GM18498 (cell line): ENCODE results near the gene ZCCHC7.
A peak's percentile ranks its signal among the peaks of the same experiment; 100 is the strongest.
"Not testable (repeated sequence)": the region's sequence is repeated elsewhere in the genome, so short reads cannot be mapped to it uniquely, and the experiment has no call there.

ENCODE experiments used
- ATAC-seq: cut with Tn5 transposase; IDR thresholded peaks from one replicate; pipeline ENCODE4 v1.9.1; 2021; ENCODE audit warnings: mild to moderate bottlenecking, moderate library complexity; ENCODE audit not compliant: unreplicated experiment

Gene ZCCHC7

DNA sequence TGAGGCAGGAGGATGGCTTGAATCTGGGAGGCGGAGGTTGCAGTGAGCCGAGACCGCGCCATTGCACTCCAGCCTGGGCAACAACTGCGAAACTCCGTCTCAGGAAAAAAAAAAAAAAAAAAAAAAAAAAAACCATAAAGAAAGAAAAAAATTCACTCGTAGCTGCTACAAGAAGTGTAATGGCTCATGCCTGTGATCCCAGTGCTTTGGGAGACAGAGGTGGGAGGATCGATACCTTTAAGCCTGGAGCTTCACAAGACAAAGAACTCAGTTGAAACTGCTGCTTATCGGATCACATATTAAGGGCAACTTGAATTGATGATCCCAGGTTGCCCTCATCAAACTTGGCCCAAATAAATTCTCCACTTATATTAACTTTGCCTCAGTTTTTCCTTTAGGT is 1.0 kb upstream of the ZCCHC7 start:
- no peak for ATAC-seq

DNA sequence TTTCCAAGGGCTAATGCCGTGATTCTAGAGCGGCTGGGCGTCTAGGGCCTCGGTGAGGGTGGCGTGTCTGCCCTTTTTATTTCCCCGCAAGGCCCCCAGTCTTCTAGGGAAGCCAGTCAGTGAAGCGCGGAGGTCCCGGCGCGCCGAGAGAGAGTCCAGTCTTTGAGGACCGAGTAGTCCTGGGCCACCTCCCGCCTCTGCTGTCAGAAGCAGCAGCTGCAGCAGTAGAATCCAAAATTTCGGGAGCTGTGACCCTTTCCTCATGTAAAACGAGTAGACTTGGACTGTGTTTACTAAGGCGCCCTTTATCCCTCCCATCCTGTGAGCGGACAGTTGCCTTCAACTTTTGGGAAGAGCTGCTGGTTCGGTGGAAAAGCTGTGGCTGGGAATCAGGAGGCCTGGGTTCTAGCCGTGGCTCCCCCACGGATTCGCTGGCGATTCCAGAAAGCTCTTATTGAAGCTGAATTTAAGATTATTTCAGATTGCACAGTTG is 515 bp downstream of the ZCCHC7 start:
- peak; percentile 20 for ATAC-seq

DNA sequence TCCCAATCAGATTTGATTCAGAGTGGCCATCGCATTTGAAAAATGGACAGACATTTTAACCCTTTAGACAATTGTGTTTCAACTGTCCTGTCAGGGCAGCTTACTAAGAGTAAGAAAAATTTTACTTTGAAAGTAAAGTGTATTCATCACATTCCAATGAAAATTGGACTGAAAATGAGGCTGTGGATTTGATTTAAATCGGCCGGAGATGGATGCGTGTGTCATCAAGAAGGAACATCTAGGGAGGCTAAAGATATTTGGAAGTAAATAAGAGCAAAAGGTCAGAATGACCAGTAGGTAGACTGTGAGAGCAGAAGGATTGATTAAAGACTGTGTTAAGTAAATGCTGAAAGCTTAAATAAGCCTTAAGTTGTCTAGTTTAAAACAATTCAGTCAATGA is 1.5 kb downstream of the ZCCHC7 start:
- ATAC-seq, result no peak

DNA sequence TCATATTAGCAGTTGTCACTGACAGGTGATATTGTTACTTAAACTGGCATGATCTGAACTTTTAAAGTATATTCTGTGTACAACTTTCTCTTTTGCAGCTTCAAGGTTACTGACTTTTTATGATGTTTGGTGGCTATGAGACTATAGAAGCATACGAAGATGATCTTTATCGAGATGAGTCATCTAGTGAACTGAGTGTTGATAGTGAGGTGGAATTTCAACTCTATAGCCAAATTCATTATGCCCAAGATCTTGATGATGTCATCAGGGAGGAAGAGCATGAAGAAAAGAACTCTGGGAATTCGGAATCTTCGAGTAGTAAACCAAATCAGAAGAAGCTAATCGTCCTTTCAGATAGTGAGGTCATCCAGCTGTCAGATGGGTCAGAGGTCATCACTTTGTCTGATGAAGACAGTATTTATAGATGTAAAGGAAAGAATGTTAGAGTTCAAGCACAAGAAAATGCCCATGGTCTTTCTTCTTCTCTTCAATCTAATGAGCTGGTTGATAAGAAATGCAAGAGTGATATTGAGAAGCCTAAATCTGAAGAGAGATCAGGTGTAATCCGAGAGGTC is 5.9 kb downstream of the ZCCHC7 start:
- ATAC-seq, result no peak

DNA sequence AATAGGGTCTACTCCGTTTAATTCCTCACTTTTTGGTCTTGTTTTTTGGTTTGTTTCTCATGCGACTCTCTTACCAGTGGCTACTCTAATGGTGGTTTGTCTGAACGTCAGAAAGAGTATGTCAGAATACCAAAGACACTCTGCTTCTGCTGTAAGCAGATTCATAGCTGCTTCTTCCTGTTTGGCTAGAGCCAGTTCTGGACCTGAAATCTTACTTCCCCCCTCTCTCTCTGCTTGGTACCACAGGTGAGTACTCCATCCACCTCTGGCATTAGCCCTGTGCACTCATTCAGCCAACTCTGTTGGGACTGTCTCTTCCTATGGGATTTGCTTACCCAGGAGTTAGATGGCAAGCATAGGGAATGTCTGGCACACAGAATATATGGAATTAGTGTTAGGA is 6.6 kb downstream of the ZCCHC7 start:
- no peak for ATAC-seq

DNA sequence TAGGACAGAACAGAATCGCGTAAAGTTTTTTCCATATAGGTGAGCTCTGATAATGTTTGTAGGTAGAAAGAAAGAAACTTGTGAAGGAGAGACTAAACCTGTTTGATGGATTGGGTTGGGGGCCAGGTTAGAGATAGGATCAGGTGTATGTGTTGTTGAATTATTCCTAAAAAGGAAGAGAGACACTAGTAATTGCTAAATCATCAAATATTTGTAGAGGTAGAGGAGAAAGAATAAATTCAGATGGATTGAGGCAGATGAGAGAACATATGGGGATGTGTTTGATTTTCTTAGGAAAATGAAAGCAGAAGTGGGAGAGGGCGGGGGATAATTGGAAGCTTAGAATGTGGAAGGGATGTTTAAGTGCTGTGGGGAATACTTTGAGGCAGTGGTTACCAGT is 7.7 kb downstream of the ZCCHC7 start:
- ATAC-seq, result no peak

DNA sequence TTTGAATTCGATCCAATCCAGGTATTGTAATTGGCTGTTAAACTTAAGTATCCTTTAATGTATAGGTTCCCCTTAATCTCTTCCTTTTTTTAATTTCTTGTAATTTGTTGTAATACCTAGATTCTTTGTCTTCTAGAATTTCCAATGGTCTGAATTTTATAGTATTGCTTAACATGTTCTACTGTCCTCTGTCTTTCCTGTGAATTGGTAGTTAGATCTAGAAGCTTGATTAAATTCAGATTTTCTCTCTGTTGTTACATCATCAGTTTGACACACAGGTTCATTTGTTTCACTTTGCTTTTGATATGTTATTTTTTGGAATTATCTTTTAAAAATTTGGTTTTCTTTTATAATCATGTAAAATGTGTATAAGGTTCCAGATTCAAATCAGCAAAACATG is 13.8 kb downstream of the ZCCHC7 start:
- no peak for ATAC-seq

DNA sequence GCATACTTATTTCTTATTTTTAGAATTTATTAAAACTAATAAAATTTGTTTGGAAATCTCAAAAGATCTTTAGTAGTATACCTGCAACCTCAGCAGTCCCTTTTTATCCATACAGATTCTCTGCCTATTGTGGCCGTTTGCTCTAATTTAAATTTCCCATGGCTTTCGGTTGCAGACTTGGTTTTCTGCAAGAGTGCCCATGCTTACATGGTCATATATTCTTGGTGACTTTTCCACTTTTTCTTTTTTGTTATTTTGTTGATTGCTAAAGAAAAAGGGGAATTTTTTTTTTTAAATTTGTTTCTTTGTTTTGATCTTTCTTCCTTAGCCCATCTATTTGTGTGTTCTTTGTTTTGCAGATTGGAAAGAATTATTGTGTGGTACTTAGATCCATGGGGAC is 20.6 kb downstream of the ZCCHC7 start:
- no peak for ATAC-seq

DNA sequence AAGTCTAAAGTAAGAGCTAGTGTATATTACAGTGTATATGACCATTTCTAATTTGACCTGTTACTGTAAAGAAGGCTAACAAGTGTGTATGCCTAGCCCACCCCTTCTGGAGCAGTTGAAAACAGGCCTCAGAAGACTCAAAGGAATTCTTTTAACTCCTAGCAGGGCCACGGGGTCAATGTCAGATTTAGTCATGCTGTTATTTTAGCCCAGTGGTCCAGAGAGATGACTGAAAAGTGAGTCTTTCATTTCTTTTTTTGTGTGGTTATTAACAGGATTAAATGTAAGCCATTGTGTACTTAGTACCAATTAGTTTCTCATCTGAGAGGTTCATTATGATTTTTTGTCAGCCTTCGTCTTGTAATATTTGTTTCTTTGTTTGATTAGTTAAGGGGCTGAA is 24.4 kb downstream of the ZCCHC7 start:
- peak; percentile 57 for ATAC-seq

DNA sequence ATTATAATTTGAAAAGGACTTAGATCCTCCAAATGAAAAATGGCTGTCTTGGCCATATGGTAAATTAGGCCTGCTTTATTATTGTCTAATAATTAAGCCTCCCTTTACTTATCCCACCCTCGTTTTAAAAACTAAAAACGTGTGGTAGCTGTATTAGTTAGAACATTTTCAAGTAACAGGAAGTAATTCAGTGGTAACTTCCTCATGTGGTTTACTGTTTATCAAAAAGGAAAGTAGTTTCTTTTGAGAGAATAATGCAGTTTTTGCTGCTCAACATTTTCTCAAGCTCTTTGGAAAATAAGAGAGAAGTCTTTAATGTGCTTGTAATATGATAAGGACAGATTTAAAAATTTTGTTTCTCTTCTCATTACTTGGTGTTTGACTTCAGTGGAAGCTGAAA is 26.0 kb downstream of the ZCCHC7 start:
- ATAC-seq, result peak; percentile 57

DNA sequence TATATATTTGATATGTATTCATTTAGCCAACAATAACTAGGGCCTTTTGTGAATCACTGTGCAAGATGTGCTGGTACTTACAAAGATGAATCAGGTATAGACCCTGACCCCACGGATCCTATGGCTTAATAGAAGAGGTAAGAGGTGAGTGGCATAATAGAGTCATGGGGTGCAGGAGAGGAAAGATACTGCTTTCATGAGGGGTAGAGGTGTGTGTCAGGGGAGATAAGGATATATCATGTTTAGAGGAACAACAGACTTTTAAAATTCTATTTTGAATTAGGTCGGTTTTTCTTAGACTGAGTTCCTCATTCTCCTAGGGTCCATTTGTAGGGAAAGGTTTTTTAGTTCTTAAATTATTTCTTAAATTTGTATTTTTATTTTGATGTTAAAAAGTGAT is 27.8 kb downstream of the ZCCHC7 start:
- no peak for ATAC-seq

DNA sequence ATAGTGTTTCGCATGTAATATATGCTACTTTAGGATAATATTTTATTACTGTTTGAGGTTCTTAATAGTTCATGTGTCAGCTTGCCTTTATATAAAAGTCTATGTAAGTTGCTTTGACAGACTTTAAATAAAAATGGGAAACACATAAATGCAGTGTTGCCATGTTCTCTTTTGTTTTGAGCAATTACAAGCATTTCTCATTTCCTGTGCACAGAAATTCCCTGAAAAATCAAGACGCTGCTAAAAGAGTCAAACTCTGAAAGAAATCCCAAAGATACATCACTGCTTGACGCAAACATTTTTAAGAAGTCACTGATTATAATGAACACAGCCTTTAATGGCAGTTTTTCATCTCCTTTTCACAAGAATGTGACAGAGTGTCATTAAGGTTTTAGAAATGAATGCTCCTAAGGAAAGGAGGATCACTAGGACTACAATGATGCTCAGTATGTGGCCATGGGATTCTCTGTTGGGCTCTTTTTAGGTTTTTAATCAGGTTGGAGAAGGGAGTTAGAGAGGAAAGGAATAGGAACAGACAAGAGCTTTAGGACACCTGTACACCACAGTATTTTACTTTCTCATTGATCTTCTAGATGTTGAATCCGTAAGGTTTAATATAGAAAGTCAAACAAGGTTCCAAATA is 29.4 kb downstream of the ZCCHC7 start:
- no peak for ATAC-seq

DNA sequence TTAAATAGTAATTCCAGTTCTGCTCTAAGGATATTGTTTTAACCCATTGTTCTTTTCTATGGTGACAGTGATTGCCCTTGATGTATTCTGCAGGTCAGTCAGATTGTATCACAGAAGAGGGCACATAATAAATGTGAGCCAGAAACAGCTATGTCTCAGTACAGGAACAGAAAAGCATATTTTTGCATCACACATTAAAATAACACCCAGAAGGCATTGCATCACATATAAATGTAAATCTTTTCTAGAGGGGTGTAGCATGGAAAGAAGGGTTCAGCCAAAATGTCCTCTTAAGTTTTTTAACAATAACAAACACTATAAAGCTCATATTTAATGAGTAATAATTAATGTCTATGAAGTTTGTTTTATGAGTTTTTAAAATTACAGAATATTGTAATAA is 30.0 kb downstream of the ZCCHC7 start:
- no peak for ATAC-seq

DNA sequence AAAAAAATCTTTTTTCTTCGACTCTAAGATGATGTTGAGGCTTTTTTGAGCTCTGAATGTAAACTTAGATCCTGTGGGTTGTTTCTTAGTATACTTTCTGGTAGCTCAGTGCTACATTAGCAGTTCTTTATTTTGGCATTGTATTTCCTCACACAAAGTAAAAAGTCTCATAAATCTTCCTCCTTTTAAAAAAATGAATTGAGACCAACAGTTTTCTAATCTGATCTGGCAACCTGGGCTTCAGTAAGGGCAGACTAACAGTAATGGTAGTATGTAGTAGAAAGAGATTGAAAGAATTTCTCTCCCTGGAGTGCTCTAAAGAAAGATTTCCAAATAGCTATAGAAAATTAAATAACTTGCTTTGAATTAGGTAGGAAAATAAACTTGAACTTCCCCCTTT is 31.4 kb downstream of the ZCCHC7 start:
- ATAC-seq, result no peak

DNA sequence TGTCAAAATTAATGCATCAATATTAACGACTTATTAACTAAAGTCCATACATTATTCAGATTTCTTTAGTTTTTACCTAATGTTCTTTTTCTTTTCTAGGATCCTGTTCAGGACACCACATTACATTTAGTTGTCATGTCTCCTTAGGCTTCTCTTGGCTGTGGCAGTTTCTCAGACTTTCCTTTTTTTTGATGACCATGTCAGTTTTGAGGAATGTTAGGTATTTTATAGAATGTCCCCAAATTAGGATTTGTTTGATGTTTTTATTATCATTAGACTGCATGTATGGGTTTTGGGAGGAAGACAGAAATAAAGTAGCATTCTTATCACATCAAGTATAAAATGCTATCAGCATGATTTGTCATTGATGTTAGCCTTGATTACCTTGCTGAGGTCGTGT is 32.0 kb downstream of the ZCCHC7 start:
- ATAC-seq, result no peak

DNA sequence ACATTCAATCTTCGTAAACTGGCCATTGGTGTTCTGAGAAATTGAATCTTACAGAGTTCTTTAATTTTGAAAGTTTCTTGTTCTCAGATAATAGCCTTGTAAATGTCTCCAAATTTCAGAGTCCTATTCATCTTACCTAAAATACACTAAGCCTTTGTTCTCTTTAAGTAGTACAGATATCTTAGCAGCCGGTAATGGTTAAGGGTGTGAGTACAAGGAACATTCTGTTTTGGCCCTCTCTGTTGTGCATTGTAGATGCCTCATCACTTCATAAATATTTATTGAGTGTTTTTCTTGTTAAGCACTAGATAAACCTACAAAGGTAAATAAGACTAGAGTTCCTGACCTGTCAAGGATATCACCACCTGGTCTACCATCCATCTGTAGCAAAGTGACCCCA is 35.2 kb downstream of the ZCCHC7 start:
- ATAC-seq, result no peak

DNA sequence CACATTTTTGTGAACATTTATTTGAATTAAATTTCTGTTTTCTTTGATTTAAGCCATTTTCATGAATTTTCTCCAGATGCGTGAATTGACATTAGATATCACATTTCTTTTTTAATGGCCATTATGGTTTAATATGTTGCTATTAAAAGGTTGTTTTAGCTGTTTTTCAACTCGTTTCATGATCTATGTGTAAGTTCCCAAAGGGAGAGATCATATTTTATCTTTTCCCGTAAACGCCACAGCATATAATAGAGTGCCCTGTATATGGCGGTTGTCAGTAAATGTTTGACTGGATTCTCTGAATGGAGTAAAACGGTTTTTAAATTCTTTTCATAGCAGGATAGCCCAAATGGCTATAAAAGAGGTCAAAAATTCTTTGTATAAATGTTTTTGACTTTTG is 35.8 kb downstream of the ZCCHC7 start:
- ATAC-seq, result no peak

DNA sequence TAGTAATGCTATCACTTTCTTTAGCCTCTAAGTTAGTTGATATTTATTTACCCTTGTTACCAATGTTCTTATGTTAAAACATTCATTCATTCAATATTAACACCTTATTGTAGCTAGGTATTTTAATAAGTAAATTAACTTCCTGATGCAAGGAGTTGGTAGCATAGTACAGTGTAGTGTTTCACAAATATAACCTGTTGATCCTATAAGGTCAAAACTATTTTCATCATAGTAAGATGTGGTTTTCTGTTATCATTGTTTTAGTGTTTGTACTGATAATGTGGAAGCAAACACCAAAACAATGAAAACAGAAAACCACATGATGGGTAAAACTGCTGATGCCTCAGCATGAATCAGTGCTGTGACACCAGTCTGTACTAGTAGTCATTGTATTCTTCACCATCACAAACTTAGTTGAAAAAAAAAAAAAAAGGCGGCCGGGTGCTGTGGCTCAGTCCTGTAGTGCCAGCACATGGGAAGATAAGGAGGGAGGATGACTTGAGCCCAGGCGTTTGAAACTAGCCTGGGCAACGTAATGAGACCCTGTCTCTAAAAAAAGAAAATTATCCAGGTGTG is 36.5 kb downstream of the ZCCHC7 start:
- ATAC-seq, result no peak

DNA sequence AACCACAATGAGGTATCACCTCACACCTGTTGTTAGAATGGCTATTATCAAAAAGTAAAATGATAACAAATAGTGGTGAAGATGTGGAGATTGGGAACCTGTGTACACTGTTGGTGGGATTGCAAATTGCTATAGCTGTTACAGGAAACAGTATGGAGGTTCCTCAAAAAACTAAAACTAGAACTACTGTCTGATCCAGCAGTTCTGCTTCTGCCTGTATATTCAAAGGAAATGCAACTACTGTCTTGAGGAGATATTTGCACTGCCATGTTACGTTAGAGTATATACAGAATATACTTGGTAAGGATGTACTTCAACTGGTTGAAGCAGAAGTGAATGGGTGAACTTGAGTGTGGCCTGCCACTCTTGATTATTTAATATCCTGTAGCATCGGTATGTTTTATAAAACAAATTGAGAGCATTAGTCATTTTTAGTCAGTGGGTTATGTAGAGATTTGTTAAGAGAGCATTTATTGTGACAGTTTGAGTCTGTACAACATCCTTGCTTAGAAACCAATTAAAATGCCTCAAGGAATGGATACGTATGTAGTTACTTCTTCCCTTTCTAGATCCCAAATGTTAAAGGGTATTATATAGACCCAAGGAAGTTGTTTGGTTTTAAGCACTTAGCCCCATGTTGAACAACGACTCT is 37.5 kb downstream of the ZCCHC7 start:
- ATAC-seq, result no peak

DNA sequence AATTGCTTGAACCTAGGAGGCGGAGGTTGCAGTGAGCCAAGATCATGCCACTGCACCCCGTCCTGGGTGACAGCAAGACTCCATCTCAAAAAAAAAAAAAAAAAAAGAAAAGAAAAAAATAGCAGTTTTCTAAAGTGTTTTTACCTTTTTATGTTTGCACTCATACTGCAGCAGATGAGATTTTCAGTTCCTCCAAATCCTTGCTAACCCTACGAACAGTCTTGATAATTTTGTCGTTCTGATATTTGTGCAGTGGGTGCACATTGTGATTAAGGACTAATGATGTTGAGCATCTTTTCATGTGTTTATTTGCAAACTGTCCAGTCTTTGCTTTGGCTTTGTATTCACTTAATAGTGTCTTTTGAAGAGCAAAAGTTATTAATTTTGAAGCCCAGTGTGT is 42.9 kb downstream of the ZCCHC7 start:
- no peak for ATAC-seq

DNA sequence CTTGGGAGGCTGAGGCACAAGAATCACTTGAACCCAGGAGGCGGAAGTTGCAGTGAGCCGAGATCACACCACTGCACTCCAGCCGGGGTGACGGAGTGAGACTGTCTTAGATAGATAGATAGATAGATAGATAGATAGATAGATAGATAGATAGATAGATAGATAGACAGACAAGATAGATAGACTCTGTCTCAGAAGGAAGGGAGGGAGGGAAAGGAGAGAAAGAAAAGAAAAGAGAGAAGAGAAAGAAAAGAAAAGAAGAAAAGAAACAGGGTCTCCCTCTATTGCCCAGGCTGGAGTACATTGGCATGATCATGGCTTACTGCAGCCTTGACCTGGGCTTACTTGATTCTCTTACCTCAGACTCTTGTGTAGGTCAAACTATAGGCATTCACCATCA is 44.0 kb downstream of the ZCCHC7 start:
- ATAC-seq, result not testable (repeated sequence)

DNA sequence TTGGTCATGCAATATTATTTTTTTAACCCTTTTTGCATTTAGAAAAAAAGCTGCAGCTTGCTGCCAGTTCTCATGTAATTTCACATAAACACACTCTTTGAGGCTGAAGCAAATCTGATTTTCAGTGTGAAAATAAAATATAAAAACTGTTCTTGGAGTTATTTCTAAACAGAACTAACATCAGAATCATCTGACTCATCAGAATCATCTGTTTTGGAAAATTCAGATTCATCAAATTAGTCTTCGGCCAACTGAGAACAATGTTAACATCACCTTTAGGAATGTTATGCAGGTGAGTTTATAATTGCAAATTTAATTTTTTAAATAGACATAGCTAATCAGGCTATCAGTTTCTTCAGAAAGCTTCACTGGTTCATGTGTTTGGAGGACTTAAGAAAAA is 45.3 kb downstream of the ZCCHC7 start:
- ATAC-seq, result no peak
